Upper lobe of right lung (tissue), 1 donor: ENCODE results near the gene SLC34A2. TPM values are rescaled to one million over a fixed set of nuclear protein-coding genes. Genes with fewer than 3 reads are reported as not detected.
A peak's percentile ranks its signal among the peaks of the same experiment; 100 is the strongest.

Source experiments
- ATAC-seq: fragments of 200-7000 bp; cut with Tn5 transposase; one replicate; pipeline ENCODE4 v1.9.1; 2020; ENCODE audit warnings: mild to moderate bottlenecking, moderate library complexity
- DNase-seq: peaks from one replicate; pipeline ENCODE4 v3.0.0-alpha.2; 2020
- H3K27ac ChIP-seq: fragments of 200-600 bp; one replicate; pipeline ENCODE4 v1.8.0; 2022
- H3K27me3 ChIP-seq: fragments of 200-600 bp; one replicate; pipeline ENCODE4 v1.8.0; 2022; ENCODE audit warnings: mild to moderate bottlenecking
- H3K36me3 ChIP-seq: fragments of 200-600 bp; one replicate; pipeline ENCODE4 v1.8.0; 2022
- H3K4me1 ChIP-seq: fragments of 200-600 bp; one replicate; pipeline ENCODE4 v1.8.0; 2022
- H3K4me3 ChIP-seq: fragments of 200-600 bp; one replicate; pipeline ENCODE4 v1.8.0; 2022; ENCODE audit warnings: mild to moderate bottlenecking
- H3K9me3 ChIP-seq: fragments of 200-600 bp; one replicate; pipeline ENCODE4 v1.8.0; 2022
- intact Hi-C: fragments of 100-400 bp; cut with DNase I; formaldehyde crosslinking; loops from one replicate; pipeline ENCODE4 v1.11.0; 2022
- total RNA-seq: library from RNA; stranded (reverse); fragmentation: NEBNext Ultra II Directional; extraction: Animal tissue kit (Norgen Biotek cat#: 25700); gene quantifications from one replicate; pipeline ENCODE4 v1.2.1, GENCODE V29; 2021
- TF ChIP-seq, protein P1 (sequence below): fragments of 200-600 bp; IDR thresholded peaks from one replicate; pipeline ENCODE4 v1.8.0; 2022; ENCODE audit warnings: antibody characterized with exemption
- donor health status: DM: no; HTN: yes; CAD: no; lungs with severe emphysema.

SLC34A2 gene
- total RNA-seq, 1 donor from 2014 or later, result 2,903 TPM

- H3K27me3 ChIP-seq, result no peaks in the 10 kb centered on the region
- H3K9me3 ChIP-seq, result no peaks in the 10 kb centered on the region
- no peaks in the 10 kb centered on the region for H3K4me1 ChIP-seq
- DNase-seq (no peak), ATAC-seq (peak; percentile 70)
- TF ChIP-seq, protein P1, sequence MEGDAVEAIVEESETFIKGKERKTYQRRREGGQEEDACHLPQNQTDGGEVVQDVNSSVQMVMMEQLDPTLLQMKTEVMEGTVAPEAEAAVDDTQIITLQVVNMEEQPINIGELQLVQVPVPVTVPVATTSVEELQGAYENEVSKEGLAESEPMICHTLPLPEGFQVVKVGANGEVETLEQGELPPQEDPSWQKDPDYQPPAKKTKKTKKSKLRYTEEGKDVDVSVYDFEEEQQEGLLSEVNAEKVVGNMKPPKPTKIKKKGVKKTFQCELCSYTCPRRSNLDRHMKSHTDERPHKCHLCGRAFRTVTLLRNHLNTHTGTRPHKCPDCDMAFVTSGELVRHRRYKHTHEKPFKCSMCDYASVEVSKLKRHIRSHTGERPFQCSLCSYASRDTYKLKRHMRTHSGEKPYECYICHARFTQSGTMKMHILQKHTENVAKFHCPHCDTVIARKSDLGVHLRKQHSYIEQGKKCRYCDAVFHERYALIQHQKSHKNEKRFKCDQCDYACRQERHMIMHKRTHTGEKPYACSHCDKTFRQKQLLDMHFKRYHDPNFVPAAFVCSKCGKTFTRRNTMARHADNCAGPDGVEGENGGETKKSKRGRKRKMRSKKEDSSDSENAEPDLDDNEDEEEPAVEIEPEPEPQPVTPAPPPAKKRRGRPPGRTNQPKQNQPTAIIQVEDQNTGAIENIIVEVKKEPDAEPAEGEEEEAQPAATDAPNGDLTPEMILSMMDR, result no peak
- intact Hi-C loops, result no loop called here
- no peaks in the 10 kb centered on the region for H3K36me3 ChIP-seq
- no peak overlapping the region for H3K4me3 ChIP-seq
- no peak overlapping the region for H3K27ac ChIP-seq
These were observed 34.4 kb upstream of the SLC34A2 start for GRCh38 chr4:25621027-25621930.

DNA sequence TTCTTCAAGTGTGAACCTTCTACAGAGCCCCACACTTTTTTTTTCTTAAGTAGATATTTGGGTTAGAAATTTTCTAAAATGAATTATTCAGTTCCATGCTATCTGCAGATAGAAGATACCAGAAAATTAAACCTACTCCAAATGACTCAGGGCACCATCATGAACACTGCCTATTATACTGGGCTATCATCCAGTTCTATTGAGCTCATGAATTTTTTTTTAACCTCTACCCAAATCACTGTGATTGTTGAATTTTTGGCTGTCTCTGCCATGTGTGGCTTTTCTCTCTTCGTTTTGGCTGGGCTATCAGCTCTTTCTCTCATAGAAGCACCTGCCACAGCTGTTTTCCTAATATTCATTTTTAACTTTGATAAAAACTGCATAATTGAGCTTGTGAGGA is 31.0 kb upstream of the SLC34A2 start:
- Histone ChIP-seq H3K4me1 (no peaks in the 10 kb centered on the region), H3K9me3 (no peaks in the 10 kb centered on the region), H3K4me3 (no peak overlapping the region), H3K27ac (no peak overlapping the region), H3K27me3 (no peaks in the 10 kb centered on the region), H3K36me3 (no peaks in the 10 kb centered on the region)
- TF ChIP-seq, protein P1, result no peak
- DNase-seq (no peak), ATAC-seq (no peak)
- intact Hi-C loops, result no loop called here

DNA sequence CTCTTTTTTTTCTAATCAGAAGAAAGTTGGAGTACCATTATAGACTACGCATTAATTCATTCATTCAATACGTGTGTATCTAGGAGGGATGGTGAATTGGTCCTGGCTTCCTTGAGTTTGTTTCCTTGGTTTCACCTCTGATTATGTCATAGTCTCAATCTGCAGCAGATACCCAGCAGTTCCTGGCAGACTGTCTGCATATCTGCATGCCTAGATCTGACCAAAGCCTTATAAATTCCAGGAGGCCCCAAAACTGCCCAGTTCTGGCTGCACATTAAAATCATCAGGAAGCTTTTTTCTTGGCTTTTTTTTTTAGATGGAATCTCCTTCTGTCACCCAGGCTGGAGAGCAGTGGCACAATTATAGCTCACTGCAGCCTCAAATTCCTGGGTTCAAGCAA is 27.2 kb upstream of the SLC34A2 start:
- intact Hi-C loops, result no loop called here
- DNase-seq (no peak), ATAC-seq (no peak)
- H3K9me3 ChIP-seq, result no peaks in the 10 kb centered on the region
- no peak overlapping the region for H3K4me3 ChIP-seq
- H3K36me3 ChIP-seq, result no peaks in the 10 kb centered on the region
- H3K4me1 ChIP-seq, result no peaks in the 10 kb centered on the region
- H3K27me3 ChIP-seq, result no peaks in the 10 kb centered on the region
- H3K27ac ChIP-seq, result no peak overlapping the region
- TF ChIP-seq, protein P1, result no peak

- Histone ChIP-seq H3K9me3 (no peaks in the 10 kb centered on the region), H3K4me1 (no peaks in the 10 kb centered on the region), H3K36me3 (no peaks in the 10 kb centered on the region), H3K4me3 (no peak overlapping the region), H3K27me3 (no peaks in the 10 kb centered on the region), H3K27ac (no peak overlapping the region)
- TF ChIP-seq, protein P1, result no peak
- intact Hi-C loops, result no loop called here
- ATAC-seq (no peak), DNase-seq (no peak)
These were observed 23.5 kb upstream of the SLC34A2 start for GRCh38 chr4:25632135-25632534.

DNA sequence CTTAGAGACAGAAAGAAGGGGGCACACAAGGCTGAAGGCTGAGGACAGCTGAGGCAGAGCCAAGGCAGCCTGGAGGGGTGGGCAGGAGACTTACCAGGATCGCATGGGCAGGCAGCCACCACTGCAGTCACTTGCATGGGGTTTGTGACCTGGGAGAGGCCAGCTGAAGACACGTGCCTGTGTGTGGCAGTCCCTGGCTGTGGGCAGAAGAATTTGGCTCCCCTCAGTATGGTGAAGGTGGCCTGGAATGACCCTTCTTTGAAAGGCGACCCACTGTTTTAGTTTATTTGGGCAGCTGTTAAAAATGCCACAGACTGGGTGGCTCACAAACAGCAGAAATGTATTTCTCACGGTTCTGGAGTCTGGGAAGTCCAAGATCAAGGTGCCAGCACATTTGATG is 22.1 kb upstream of the SLC34A2 start:
- intact Hi-C loops, result no loop called here
- Histone ChIP-seq H3K36me3 (no peaks in the 10 kb centered on the region), H3K4me3 (no peak overlapping the region), H3K4me1 (no peaks in the 10 kb centered on the region), H3K9me3 (no peaks in the 10 kb centered on the region), H3K27ac (no peak overlapping the region), H3K27me3 (no peaks in the 10 kb centered on the region)
- no peak for ATAC-seq
- TF ChIP-seq, protein P1, result no peak
- peak; percentile 33 for DNase-seq
